ENCODE results near the gene MTCH1.

The MTCH1 gene

DNA sequence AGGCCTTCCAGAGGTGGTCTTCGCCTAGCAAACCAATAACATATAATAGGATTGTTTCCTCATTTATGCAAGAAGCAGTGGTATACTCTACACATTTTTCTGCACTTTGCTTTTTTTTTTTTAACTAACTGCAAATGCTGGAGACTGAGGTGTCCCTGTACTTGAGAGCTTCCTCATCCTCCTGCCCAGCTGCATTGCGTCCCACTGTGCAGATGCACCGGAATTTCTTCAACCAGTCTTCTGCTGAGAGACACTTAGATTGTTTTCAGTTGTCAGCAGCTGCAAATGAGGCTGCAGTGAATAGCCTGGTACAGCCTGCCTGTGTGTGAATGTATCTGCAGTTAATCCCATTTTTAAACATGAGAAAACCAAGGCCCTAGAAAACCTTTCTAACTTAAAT is 31.0 kb upstream of the MTCH1 start:
- H3K27ac ChIP-seq = no peak overlapping the region
- TF ChIP-seq ZFX (IDR thresholded peaks at IDR 0.05) = no peak
- TF ChIP-seq, protein P1, sequence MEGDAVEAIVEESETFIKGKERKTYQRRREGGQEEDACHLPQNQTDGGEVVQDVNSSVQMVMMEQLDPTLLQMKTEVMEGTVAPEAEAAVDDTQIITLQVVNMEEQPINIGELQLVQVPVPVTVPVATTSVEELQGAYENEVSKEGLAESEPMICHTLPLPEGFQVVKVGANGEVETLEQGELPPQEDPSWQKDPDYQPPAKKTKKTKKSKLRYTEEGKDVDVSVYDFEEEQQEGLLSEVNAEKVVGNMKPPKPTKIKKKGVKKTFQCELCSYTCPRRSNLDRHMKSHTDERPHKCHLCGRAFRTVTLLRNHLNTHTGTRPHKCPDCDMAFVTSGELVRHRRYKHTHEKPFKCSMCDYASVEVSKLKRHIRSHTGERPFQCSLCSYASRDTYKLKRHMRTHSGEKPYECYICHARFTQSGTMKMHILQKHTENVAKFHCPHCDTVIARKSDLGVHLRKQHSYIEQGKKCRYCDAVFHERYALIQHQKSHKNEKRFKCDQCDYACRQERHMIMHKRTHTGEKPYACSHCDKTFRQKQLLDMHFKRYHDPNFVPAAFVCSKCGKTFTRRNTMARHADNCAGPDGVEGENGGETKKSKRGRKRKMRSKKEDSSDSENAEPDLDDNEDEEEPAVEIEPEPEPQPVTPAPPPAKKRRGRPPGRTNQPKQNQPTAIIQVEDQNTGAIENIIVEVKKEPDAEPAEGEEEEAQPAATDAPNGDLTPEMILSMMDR (conservative IDR thresholded peaks at IDR 0.05) = no peak

DNA sequence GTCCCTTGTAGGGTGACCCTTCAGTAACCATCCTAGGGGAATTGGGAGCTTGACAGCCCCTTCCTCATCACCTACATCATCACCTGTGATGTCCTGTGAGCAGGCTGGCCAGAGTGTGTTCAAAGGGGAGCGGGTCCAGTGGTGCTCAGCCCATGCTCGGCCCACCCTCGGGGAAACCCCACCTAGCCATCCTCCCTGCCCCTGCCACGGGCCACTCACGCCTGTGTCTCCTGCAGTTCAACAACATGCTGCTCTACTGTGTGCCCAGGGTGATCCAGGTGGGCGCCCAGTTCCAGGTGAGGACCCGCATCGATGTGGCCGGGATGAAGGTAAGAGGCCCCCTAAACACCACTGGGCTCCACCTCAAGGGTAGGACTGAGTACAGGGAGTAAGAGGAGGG is 29.5 kb upstream of the MTCH1 start:
- TF ChIP-seq, protein P1 (conservative IDR thresholded peaks at IDR 0.05) = no peak
- no peak for TF ChIP-seq ZFX (IDR thresholded peaks at IDR 0.05)
- no peak overlapping the region for H3K27ac ChIP-seq

DNA sequence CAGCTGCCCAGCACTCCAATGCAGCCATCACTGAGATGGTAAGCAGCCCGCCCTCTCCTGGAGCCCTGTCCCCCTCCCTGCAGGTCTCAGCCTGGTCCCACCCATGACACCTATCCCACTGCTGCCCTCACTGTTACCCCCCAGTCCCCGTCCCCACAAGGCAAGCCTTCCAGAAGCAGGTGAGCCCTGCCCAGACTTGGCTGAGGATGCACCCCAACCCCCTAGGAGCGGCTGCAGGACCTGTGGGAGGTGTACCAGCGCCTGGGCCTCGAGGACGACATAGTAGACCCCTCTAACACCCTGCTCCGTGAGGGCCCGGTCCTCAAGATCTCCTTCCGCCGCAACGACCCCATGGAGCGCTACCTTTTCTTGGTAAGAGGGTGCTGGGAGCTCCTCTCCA is 28.7 kb upstream of the MTCH1 start:
- H3K27ac ChIP-seq = no peak overlapping the region
- TF ChIP-seq, protein P1 (conservative IDR thresholded peaks at IDR 0.05) = no peak
- no peak for TF ChIP-seq ZFX (IDR thresholded peaks at IDR 0.05)

DNA sequence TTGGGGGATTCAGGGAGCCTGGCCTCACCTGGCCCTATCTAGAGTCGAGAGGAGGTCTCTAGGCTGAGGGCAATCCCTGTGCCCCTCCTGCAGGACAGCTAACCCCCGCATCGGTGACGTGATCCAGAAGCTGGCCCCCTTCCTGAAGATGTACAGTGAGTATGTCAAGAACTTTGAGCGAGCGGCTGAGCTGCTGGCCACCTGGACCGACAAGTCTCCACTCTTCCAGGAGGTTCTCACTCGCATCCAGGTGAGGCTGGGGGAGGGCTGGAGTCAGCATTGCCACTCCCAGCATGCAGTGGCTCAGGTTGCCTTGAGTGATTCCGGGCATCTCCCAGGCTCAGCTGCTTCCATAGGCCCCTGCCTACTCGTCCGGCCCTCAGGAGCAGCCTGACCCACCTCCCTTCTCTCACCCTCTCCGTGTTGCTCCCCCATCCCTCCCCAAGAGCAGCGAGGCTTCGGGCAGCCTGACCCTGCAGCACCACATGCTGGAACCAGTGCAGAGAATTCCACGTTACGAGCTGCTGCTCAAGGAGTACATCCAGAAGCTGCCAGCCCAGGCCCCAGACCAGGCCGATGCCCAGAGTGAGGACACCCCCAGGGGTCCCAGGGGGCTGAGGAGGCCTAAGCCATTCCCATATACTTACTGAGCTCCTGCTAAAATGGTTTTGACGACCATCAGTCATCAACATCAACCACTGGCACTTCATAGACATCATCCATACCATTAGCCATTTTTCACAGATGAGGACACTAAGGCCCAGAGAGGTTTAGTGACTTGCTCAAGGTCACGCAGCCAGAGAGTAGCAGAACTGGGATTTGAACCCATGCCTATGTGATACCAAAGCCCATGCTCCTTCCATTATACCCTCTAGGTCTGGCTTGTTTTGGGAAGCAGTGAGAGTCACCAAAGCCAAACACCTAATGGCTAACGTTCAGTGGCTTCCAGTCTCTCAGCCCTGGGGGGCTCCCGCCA is 27.8 kb upstream of the MTCH1 start:
- no peak overlapping the region for H3K27ac ChIP-seq
- TF ChIP-seq, protein P1 (conservative IDR thresholded peaks at IDR 0.05) = no peak
- no peak for TF ChIP-seq ZFX (IDR thresholded peaks at IDR 0.05)

DNA sequence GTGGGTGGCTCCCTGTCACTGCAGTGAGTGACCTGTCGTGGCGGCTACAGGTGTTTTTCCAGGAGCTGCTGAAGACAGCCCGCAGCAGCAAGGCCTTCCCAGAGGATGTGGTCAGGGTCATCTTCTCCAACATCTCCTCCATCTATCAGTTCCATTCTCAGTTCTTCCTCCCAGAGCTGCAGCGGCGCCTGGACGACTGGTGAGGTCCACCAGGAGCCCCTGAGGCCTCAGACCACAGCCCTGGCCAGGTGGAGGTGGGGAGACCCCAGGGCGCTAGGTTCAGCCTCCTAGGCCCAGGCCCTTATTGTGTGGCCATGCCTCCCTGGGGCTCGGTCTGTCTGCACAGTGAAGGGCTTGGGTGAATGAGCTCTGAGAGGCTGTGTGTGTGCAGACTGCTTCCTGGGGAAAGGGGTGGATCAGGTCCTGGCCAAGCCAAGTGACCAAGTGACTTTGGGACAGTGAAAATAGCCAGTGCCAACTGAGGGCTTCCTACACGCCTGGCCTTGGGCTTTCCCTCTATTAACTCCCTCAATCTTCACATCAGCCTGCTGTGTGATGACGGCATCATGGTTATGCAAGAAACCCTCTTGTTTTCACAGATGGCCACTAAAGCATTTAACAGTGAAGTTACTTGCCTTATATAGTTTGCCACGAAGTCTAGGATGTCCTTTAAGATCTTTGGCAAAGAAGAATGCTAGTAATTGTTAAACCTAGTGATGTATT is 25.8 kb upstream of the MTCH1 start:
- no peak overlapping the region for H3K27ac ChIP-seq
- TF ChIP-seq, protein P1 (conservative IDR thresholded peaks at IDR 0.05) = no peak
- no peak for TF ChIP-seq ZFX (IDR thresholded peaks at IDR 0.05)

DNA sequence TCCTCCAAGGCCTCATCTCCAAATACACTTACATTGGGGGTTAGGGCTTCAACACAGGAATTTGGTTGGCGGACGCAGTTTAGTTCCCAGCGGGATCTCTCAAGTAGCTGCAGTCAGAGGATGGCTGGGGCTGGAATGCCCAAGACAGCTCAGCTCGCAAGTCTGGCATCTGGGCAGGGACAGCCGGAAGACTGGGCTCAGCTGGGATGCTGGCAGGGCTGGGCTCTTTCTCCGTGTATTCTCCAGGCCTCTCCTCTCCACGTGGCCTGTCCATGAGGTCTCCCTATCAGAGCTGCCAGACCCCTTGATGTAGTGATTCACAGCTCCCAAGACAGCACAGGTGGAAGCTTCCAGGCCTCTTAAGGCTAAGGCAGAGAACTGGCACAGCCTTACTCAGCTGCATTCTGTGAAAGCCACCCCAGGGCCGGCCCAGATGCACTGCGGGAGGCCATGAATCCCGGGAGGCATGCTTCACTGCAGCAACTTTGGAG is 24.5 kb upstream of the MTCH1 start:
- H3K27ac ChIP-seq = no peak overlapping the region
- TF ChIP-seq ZFX (IDR thresholded peaks at IDR 0.05) = no peak
- TF ChIP-seq, protein P1 (conservative IDR thresholded peaks at IDR 0.05) = no peak
